ENCODE measurements around the gene SUSD1. TPM values are rescaled to one million over a fixed set of nuclear protein-coding genes. Genes with fewer than 3 reads are reported as not detected.

Gene SUSD1
- total and polyA plus RNA-seq, 9 of the 15 experiments (the other 6 are each of a cell fraction or from before 2014, with no cell fraction given) = 10.9 to 44.4 (median 36.1) TPM

GRCh38 chr9:112097712-112098688 is 77.1 kb downstream of the SUSD1 start (continued):
- 0 out of 2 replicates have a peak, but pooled peaks have one; percentile 22 for TF ChIP-seq TEAD4 (IDR thresholded peaks at IDR 0.05; ENCODE audit: low read length)
- TF ChIP-seq TEAD4 (CRISPR knock-in tag; IDR thresholded peaks at IDR 0.05; ENCODE audit: borderline replicate concordance) = no peak
- TF ChIP-seq RCOR1 (IDR thresholded peaks at IDR 0.05; ENCODE audit: borderline replicate concordance in 1 of 2, low read depth in 2 of 2, low read length in 2 of 2) = peak in 1 of 2 experiments; percentile 32; a peak in 1 of 4 replicates
- TF ChIP-seq SPI1 (IDR thresholded peaks at IDR 0.05; ENCODE audit: borderline replicate concordance, low read depth, low read length) = peak; percentile 79
- TF ChIP-seq SMARCA4 (IDR thresholded peaks at IDR 0.05) = 0 out of 2 replicates have a peak, but pooled peaks have one; percentile 20
- no peak for TF ChIP-seq CXXC5 (CRISPR knock-in tag; IDR thresholded peaks at IDR 0.05)
- TF ChIP-seq SMAD4 (CRISPR knock-in tag; conservative IDR thresholded peaks at IDR 0.05) = 0 out of 2 replicates have a peak, but pooled peaks have one; percentile 24
- TF ChIP-seq TFAP4 (CRISPR knock-in tag; IDR thresholded peaks at IDR 0.05; ENCODE audit: borderline replicate concordance) = peak; percentile 67
- TF ChIP-seq, protein P1, sequence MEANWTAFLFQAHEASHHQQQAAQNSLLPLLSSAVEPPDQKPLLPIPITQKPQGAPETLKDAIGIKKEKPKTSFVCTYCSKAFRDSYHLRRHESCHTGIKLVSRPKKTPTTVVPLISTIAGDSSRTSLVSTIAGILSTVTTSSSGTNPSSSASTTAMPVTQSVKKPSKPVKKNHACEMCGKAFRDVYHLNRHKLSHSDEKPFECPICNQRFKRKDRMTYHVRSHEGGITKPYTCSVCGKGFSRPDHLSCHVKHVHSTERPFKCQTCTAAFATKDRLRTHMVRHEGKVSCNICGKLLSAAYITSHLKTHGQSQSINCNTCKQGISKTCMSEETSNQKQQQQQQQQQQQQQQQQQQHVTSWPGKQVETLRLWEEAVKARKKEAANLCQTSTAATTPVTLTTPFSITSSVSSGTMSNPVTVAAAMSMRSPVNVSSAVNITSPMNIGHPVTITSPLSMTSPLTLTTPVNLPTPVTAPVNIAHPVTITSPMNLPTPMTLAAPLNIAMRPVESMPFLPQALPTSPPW (CRISPR knock-in tag; IDR thresholded peaks at IDR 0.05) = no peak
- TF ChIP-seq, protein P2, sequence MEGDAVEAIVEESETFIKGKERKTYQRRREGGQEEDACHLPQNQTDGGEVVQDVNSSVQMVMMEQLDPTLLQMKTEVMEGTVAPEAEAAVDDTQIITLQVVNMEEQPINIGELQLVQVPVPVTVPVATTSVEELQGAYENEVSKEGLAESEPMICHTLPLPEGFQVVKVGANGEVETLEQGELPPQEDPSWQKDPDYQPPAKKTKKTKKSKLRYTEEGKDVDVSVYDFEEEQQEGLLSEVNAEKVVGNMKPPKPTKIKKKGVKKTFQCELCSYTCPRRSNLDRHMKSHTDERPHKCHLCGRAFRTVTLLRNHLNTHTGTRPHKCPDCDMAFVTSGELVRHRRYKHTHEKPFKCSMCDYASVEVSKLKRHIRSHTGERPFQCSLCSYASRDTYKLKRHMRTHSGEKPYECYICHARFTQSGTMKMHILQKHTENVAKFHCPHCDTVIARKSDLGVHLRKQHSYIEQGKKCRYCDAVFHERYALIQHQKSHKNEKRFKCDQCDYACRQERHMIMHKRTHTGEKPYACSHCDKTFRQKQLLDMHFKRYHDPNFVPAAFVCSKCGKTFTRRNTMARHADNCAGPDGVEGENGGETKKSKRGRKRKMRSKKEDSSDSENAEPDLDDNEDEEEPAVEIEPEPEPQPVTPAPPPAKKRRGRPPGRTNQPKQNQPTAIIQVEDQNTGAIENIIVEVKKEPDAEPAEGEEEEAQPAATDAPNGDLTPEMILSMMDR (IDR thresholded peaks at IDR 0.05 in 2 of 3, conservative IDR thresholded peaks at IDR 0.05 in 1 of 3; ENCODE audit: insufficient read depth in 2 of 3, low read depth in 1 of 3, low read length in 3 of 3) = peak; percentile 80 to 90 (median 82)
- 0 out of 2 replicates have a peak, but pooled peaks have one; percentile 41 for TF ChIP-seq KLF16 (IDR thresholded peaks at IDR 0.05)
- no peak for TF ChIP-seq POLR2AphosphoS2 (IDR thresholded peaks at IDR 0.05; ENCODE audit: low read length)
- peak; percentile 28 for TF ChIP-seq CTCFL (IDR thresholded peaks at IDR 0.05; ENCODE audit: borderline replicate concordance, insufficient read depth, low read depth, low read length, poor library complexity, severe bottlenecking)
- TF ChIP-seq RAD21 (CRISPR knock-in tag; conservative IDR thresholded peaks at IDR 0.05 in 1 of 2, IDR thresholded peaks at IDR 0.05 in 1 of 2) = peak; percentile 61 to 76

Data from K562 (cell line).